HepG2 (cell line): ENCODE results near the gene LIPE.

Source experiments
- EZH2 ChIP-seq: conservative IDR thresholded peaks from 2 replicates; pipeline ENCODE4 v1.6.1; 2012; ENCODE audit warnings: mild to moderate bottlenecking, low read depth, low read length, moderate library complexity
- HOXA5 ChIP-seq: sonication (generic); formaldehyde crosslinking; IDR thresholded peaks from 2 replicates; pipeline ENCODE4 v1.4.0; 2020; ENCODE audit warnings: missing genetic modification reagents
- POLR2A ChIP-seq, 2 experiments: IDR thresholded peaks; 2 replicates each; pipeline ENCODE4 v1.6.1; 2011; ENCODE audit warnings: low read depth in 2 of 2, low read length in 2 of 2, mild to moderate bottlenecking in 1 of 2, moderate library complexity in 1 of 2; ENCODE audit not compliant: insufficient read depth in 1 of 2
- ZFAT ChIP-seq: sonication (generic); formaldehyde crosslinking; conservative IDR thresholded peaks from 2 replicates; pipeline ENCODE4 v1.8.1; 2023; ENCODE audit warnings: missing genetic modification reagents, inconsistent platforms
- TF ChIP-seq, protein P1 (sequence below): sonication (generic); formaldehyde crosslinking; IDR thresholded peaks from 2 replicates; pipeline ENCODE4 v1.5.1; 2020; ENCODE audit warnings: missing genetic modification reagents, mild to moderate bottlenecking, borderline replicate concordance
- TF ChIP-seq, protein P2 (sequence below): sonication (generic); formaldehyde crosslinking; IDR thresholded peaks from 2 replicates; pipeline ENCODE4 v1.5.0; 2020; ENCODE audit warnings: mild to moderate bottlenecking, missing genetic modification reagents, moderate library complexity
- TF ChIP-seq, protein P3 (sequence below): sonication (generic); formaldehyde crosslinking; IDR thresholded peaks from 2 replicates; pipeline ENCODE4 v1.4.0; 2020; ENCODE audit warnings: missing genetic modification reagents
- TF ChIP-seq, protein P4 (sequence below): sonication (generic); formaldehyde crosslinking; IDR thresholded peaks from 2 replicates; pipeline ENCODE4 v1.4.0; 2020; ENCODE audit warnings: missing genetic modification reagents

DNA sequence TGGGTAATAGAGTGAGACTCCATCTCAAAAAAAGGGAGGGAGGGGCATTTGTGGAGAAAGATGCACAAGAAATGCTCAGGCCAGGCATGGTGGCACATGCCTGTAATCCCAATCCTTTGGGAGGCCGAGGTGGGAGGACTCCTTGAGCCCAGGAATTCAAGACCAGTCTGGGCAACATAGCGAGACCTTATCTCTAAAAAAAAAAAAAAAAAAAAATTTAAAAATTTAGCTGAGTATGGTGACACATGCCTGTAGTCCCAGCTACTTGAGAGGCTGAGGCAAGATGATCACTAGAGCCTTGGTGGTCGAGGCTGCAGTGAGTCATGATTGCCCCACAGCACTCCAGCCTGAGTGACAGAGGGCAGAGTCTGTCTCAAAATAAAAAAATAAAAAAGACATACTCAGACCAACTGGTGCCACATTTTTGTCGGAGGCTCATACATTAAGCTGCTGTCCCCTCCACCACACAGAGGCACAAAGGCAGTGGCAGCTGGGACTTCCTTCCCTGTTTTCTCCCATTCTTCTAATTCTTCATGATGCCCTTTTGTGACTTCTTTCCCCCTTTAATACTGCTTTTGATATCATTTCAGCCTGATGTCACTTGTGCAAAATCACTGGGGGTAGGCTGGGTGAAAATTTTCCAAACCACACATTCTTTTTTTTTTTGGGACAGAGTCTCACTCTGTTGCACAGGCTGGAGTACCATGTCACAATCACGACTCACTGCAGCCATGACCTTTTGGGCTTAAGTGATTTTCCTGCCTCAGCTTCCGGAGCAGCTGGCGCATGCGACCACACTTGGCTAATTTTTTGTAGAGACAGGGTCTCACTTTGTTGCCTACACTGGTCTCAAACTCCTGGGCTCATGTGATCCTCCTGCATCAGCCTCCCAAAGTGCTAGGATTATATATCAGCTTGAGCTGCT lies 42.4 kb upstream of the LIPE start:
- TF ChIP-seq HOXA5 (CRISPR knock-in tag): no peak
- TF ChIP-seq POLR2A (IDR thresholded peaks at IDR 0.05; ENCODE audit: insufficient read depth in 1 of 2, low read depth in 2 of 2, low read length in 2 of 2): no peak
- no peak for TF ChIP-seq ZFAT (CRISPR knock-in tag)
- TF ChIP-seq EZH2: no peak
- TF ChIP-seq, protein P1, sequence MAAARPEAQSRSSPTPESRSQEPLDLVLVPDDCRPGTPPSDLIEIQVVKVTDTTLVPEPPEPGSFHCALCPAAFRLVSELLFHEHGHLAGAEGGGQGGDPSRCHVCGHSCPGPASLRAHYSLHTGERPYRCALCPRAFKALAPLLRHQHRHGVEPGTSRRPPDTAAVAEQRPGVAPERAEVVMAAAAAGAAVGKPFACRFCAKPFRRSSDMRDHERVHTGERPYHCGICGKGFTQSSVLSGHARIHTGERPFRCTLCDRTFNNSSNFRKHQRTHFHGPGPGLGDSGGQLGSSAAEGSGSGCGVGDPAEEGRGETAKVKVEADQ: no peak
- TF ChIP-seq, protein P2, sequence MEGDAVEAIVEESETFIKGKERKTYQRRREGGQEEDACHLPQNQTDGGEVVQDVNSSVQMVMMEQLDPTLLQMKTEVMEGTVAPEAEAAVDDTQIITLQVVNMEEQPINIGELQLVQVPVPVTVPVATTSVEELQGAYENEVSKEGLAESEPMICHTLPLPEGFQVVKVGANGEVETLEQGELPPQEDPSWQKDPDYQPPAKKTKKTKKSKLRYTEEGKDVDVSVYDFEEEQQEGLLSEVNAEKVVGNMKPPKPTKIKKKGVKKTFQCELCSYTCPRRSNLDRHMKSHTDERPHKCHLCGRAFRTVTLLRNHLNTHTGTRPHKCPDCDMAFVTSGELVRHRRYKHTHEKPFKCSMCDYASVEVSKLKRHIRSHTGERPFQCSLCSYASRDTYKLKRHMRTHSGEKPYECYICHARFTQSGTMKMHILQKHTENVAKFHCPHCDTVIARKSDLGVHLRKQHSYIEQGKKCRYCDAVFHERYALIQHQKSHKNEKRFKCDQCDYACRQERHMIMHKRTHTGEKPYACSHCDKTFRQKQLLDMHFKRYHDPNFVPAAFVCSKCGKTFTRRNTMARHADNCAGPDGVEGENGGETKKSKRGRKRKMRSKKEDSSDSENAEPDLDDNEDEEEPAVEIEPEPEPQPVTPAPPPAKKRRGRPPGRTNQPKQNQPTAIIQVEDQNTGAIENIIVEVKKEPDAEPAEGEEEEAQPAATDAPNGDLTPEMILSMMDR: no peak
- TF ChIP-seq, protein P3, sequence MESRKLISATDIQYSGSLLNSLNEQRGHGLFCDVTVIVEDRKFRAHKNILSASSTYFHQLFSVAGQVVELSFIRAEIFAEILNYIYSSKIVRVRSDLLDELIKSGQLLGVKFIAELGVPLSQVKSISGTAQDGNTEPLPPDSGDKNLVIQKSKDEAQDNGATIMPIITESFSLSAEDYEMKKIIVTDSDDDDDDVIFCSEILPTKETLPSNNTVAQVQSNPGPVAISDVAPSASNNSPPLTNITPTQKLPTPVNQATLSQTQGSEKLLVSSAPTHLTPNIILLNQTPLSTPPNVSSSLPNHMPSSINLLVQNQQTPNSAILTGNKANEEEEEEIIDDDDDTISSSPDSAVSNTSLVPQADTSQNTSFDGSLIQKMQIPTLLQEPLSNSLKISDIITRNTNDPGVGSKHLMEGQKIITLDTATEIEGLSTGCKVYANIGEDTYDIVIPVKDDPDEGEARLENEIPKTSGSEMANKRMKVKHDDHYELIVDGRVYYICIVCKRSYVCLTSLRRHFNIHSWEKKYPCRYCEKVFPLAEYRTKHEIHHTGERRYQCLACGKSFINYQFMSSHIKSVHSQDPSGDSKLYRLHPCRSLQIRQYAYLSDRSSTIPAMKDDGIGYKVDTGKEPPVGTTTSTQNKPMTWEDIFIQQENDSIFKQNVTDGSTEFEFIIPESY: peak; percentile 13; the same call in 1 of the 2 replicates
- TF ChIP-seq, protein P4, sequence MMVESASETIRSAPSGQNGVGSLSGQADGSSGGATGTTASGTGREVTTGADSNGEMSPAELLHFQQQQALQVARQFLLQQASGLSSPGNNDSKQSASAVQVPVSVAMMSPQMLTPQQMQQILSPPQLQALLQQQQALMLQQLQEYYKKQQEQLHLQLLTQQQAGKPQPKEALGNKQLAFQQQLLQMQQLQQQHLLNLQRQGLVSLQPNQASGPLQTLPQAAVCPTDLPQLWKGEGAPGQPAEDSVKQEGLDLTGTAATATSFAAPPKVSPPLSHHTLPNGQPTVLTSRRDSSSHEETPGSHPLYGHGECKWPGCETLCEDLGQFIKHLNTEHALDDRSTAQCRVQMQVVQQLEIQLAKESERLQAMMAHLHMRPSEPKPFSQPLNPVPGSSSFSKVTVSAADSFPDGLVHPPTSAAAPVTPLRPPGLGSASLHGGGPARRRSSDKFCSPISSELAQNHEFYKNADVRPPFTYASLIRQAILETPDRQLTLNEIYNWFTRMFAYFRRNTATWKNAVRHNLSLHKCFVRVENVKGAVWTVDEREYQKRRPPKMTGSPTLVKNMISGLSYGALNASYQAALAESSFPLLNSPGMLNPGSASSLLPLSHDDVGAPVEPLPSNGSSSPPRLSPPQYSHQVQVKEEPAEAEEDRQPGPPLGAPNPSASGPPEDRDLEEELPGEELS (CRISPR knock-in tag): no peak
